Ovary (tissue), 3 donors: ENCODE measurements around the gene AP3B1.
"Not testable (repeated sequence)": the region's sequence is repeated elsewhere in the genome, so short reads cannot be mapped to it uniquely, and the experiment has no call there.

Source experiments
- CTCF ChIP-seq, 3 donors: fragments of 450-650 bp in 2 of 3; fragments of 200-600 bp in 1 of 3; IDR thresholded peaks; one replicate each; pipeline versions ENCODE4 v1.5.1 to v1.8.0; 2016 to 2022; ENCODE audit warnings: antibody characterized with exemption in 3 of 3, mild to moderate bottlenecking in 1 of 3
- EP300 ChIP-seq: sonication (generic); formaldehyde crosslinking; IDR thresholded peaks from one replicate; pipeline ENCODE4 v1.6.1; 2017; ENCODE audit warnings: antibody characterized with exemption
- POLR2A ChIP-seq: fragments of 450-650 bp; IDR thresholded peaks from one replicate; pipeline ENCODE4 v1.6.1; 2017; ENCODE audit warnings: antibody characterized with exemption, mild to moderate bottlenecking, moderate library complexity
- donor health status: DM: no; HTN: no; CAD: no.

DNA sequence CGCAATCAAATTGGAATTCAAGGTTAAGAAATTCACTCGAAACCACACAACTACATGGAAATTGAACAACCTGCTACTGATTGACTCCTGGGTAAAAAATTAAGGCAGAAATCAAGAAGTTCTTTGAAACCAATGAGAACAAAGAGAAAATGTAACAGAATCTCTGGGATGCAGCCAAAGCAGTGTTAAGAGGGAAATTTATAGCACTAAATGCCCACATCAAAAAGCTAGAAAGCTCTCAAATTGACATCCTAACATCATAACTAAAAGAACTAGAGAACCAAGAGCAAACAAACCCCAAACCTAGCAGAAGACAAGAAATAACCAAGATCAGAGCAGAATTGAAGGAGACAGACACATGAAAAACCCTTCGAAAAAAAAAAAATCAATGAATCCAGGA is 226.9 kb downstream of the AP3B1 start:
- not testable (repeated sequence) for TF ChIP-seq CTCF (IDR thresholded peaks at IDR 0.05); POLR2A; EP300
